IPS DF 4.7 (cell line): ENCODE results near the gene CCDC157.

Experiments used
- DNase-seq: peaks from one replicate; pipeline ENCODE4 v3.0.0-alpha.2; 2013; ENCODE audit warnings: low spot score; ENCODE audit errors: extremely low read depth

The CCDC157 gene

GRCh38 chr22:30354644-30355043, 2.2 kb upstream of the CCDC157 start:
- no peak for DNase-seq

GRCh38 chr22:30357236-30357570, 396 bp downstream of the CCDC157 start:
- no peak for DNase-seq

- no peak for DNase-seq
Observed at GRCh38 chr22:30357650-30358215, 926 bp downstream of the CCDC157 start.

- no peak for DNase-seq
Observed at GRCh38 chr22:30358541-30358940, 1.7 kb downstream of the CCDC157 start.

- no peak for DNase-seq
Observed at GRCh38 chr22:30361916-30362650, 5.3 kb downstream of the CCDC157 start.

- DNase-seq = no peak
Observed at GRCh38 chr22:30362651-30363281, 6.0 kb downstream of the CCDC157 start.

GRCh38 chr22:30365891-30366290, 9.1 kb downstream of the CCDC157 start:
- DNase-seq = no peak

- no peak for DNase-seq
Observed at GRCh38 chr22:30368420-30368819, 11.6 kb downstream of the CCDC157 start.

- no peak for DNase-seq
Observed at GRCh38 chr22:30370641-30371230, 13.9 kb downstream of the CCDC157 start.

GRCh38 chr22:30371321-30371720, 14.5 kb downstream of the CCDC157 start:
- no peak for DNase-seq

GRCh38 chr22:30371981-30372380, 15.2 kb downstream of the CCDC157 start:
- no peak for DNase-seq

GRCh38 chr22:30372915-30373314, 16.1 kb downstream of the CCDC157 start:
- no peak for DNase-seq

- DNase-seq = no peak
Observed at GRCh38 chr22:30373331-30374325, 16.8 kb downstream of the CCDC157 start.

- DNase-seq = no peak
Observed at GRCh38 chr22:30375312-30375849, 18.6 kb downstream of the CCDC157 start.

- no peak for DNase-seq
Observed at GRCh38 chr22:30380011-30380410, 23.2 kb downstream of the CCDC157 start.

- no peak for DNase-seq
Observed at GRCh38 chr22:30381264-30381663, 24.5 kb downstream of the CCDC157 start.

- DNase-seq = no peak
Observed at GRCh38 chr22:30382340-30382739, 25.5 kb downstream of the CCDC157 start.

GRCh38 chr22:30383061-30383460, 26.3 kb downstream of the CCDC157 start:
- no peak for DNase-seq

GRCh38 chr22:30385942-30386341, 29.1 kb downstream of the CCDC157 start:
- DNase-seq = no peak

- no peak for DNase-seq
Observed at GRCh38 chr22:30386608-30386959, 29.8 kb downstream of the CCDC157 start.
